ENCODE results near the gene MYO3B.

Gene MYO3B

GRCh38 chr2:170249761-170250160 is 71.8 kb downstream of the MYO3B start:
- TF ChIP-seq CTCF (IDR thresholded peaks at IDR 0.05; ENCODE audit: extremely low read depth, insufficient read depth, missing control alignments) = no peak
- in situ Hi-C loops (cut with MboI; ENCODE audit: low pct_unique_long_range_greater_than_20kb, low sequenced_read_pairs, unreplicated experiment) = loop anchor here (25.0 kb wide), 1 partner anchor 563 kb away; the partner anchor contains the start of gene GAD1
- DNase-seq (ENCODE audit: low spot score) = no peak

GRCh38 chr2:170250584-170250983 is 72.6 kb downstream of the MYO3B start:
- in situ Hi-C loops (cut with MboI; ENCODE audit: low pct_unique_long_range_greater_than_20kb, low sequenced_read_pairs, unreplicated experiment) = no loop called here
- no peak for TF ChIP-seq CTCF (IDR thresholded peaks at IDR 0.05; ENCODE audit: extremely low read depth, insufficient read depth, missing control alignments)
- no peak for DNase-seq (ENCODE audit: low spot score)

GRCh38 chr2:170252414-170252813 is 74.5 kb downstream of the MYO3B start:
- DNase-seq (ENCODE audit: low spot score) = no peak
- in situ Hi-C loops (cut with MboI; ENCODE audit: low pct_unique_long_range_greater_than_20kb, low sequenced_read_pairs, unreplicated experiment) = no loop called here
- TF ChIP-seq CTCF (IDR thresholded peaks at IDR 0.05; ENCODE audit: extremely low read depth, insufficient read depth, missing control alignments) = no peak

- DNase-seq (ENCODE audit: low spot score) = no peak
- no peak for TF ChIP-seq CTCF (IDR thresholded peaks at IDR 0.05; ENCODE audit: extremely low read depth, insufficient read depth, missing control alignments)
- in situ Hi-C loops (cut with MboI; ENCODE audit: low pct_unique_long_range_greater_than_20kb, low sequenced_read_pairs, unreplicated experiment) = no loop called here
Observed at GRCh38 chr2:170253721-170254230, 75.8 kb downstream of the MYO3B start.

GRCh38 chr2:170254293-170254732 is 76.4 kb downstream of the MYO3B start:
- in situ Hi-C loops (cut with MboI; ENCODE audit: low pct_unique_long_range_greater_than_20kb, low sequenced_read_pairs, unreplicated experiment) = no loop called here
- TF ChIP-seq CTCF (IDR thresholded peaks at IDR 0.05; ENCODE audit: extremely low read depth, insufficient read depth, missing control alignments) = no peak
- no peak for DNase-seq (ENCODE audit: low spot score)

GRCh38 chr2:170255137-170255536 is 77.2 kb downstream of the MYO3B start:
- TF ChIP-seq CTCF (IDR thresholded peaks at IDR 0.05; ENCODE audit: extremely low read depth, insufficient read depth, missing control alignments) = no peak
- in situ Hi-C loops (cut with MboI; ENCODE audit: low pct_unique_long_range_greater_than_20kb, low sequenced_read_pairs, unreplicated experiment) = no loop called here
- no peak for DNase-seq (ENCODE audit: low spot score)

GRCh38 chr2:170255971-170256370 is 78.0 kb downstream of the MYO3B start:
- TF ChIP-seq CTCF (IDR thresholded peaks at IDR 0.05; ENCODE audit: extremely low read depth, insufficient read depth, missing control alignments) = no peak
- in situ Hi-C loops (cut with MboI; ENCODE audit: low pct_unique_long_range_greater_than_20kb, low sequenced_read_pairs, unreplicated experiment) = no loop called here
- no peak for DNase-seq (ENCODE audit: low spot score)
